ENCODE data around the gene SRRD. TPM values are rescaled to one million over a fixed set of nuclear protein-coding genes. Genes with fewer than 3 reads are reported as not detected.

The SRRD gene
- total RNA-seq, 2 experiments from 2014 or later = 23.1 to 33.0 TPM

- no peak for DNase-seq (ENCODE audit: low spot score)
- Histone ChIP-seq H2AFZ (ENCODE audit: low read length) (no peak overlapping the region), H3K79me2 (ENCODE audit: insufficient read depth, low read depth, low read length) (no peaks in the 10 kb centered on the region), H3K36me3 (ENCODE audit: insufficient read depth, low read length) (peaks cover 36% of the 10 kb centered on the region), H3K9me3 (ENCODE audit: low read length) (no peaks in the 10 kb centered on the region), H3K4me3 (ENCODE audit: low read depth, low read length, poor library complexity, severe bottlenecking) (no peak overlapping the region), H3K4me2 (ENCODE audit: low read length) (no peak overlapping the region), H3K9me2 (ENCODE audit: insufficient read depth, low read length) (no peaks in the 10 kb centered on the region), H3K27ac (ENCODE audit: low read depth, low read length, poor library complexity, severe bottlenecking) (no peak overlapping the region), H4K20me1 (ENCODE audit: insufficient read depth, low read length) (no peaks in the 10 kb centered on the region), H3K4me1 (ENCODE audit: insufficient read depth, low read length, poor library complexity, severe bottlenecking) (no peaks in the 10 kb centered on the region)
- TF ChIP-seq EZH2phosphoT487 (IDR thresholded peaks at IDR 0.05; ENCODE audit: borderline replicate concordance, low read depth, low read length) (no peak), CTCF (conservative IDR thresholded peaks at IDR 0.05; ENCODE audit: low read length) (no peak)
- ChIA-PET POLR2A (interaction anchor here (0.7 to 1.1 kb wide), 2 partner anchors 18 to 32 kb away, joined by 3 read pairs; no protein-coding TSS in a partner anchor), CTCF (ENCODE audit: unreplicated experiment) (interaction anchor here (0.5 kb wide), 1 partner anchor 18 kb away, joined by 5 read pairs; no protein-coding TSS in a partner anchor)
- intact Hi-C loops (cut with micrococcal nuclease; ENCODE audit: unreplicated experiment) = no loop called here
- no TSS peak for BruUV-seq (replicated peaks)
Observed at GRCh38 chr22:26448334-26448733, 35.3 kb upstream of the SRRD start.

- Histone ChIP-seq H3K36me3 (ENCODE audit: insufficient read depth, low read length) (peaks cover 42% of the 10 kb centered on the region), H3K9me2 (ENCODE audit: insufficient read depth, low read length) (no peaks in the 10 kb centered on the region), H3K9me3 (ENCODE audit: low read length) (no peaks in the 10 kb centered on the region), H3K79me2 (ENCODE audit: insufficient read depth, low read depth, low read length) (no peaks in the 10 kb centered on the region), H2AFZ (ENCODE audit: low read length) (no peak overlapping the region), H3K4me3 (ENCODE audit: low read depth, low read length, poor library complexity, severe bottlenecking) (no peak overlapping the region), H3K4me1 (ENCODE audit: insufficient read depth, low read length, poor library complexity, severe bottlenecking) (no peaks in the 10 kb centered on the region), H3K4me2 (ENCODE audit: low read length) (no peak overlapping the region), H3K27ac (ENCODE audit: low read depth, low read length, poor library complexity, severe bottlenecking) (no peak overlapping the region), H4K20me1 (ENCODE audit: insufficient read depth, low read length) (no peaks in the 10 kb centered on the region)
- intact Hi-C loops (cut with micrococcal nuclease; ENCODE audit: unreplicated experiment) = no loop called here
- no peak for TF ChIP-seq EZH2phosphoT487 (IDR thresholded peaks at IDR 0.05; ENCODE audit: borderline replicate concordance, low read depth, low read length)
- TF ChIP-seq CTCF (conservative IDR thresholded peaks at IDR 0.05; ENCODE audit: low read length) = no peak
- POLR2A ChIA-PET = interaction anchor here (0.7 to 1.1 kb wide), 2 partner anchors 19 to 32 kb away, joined by 3 read pairs; no protein-coding TSS in a partner anchor
- BruUV-seq (replicated peaks) = no TSS peak
- no peak for DNase-seq (ENCODE audit: low spot score)
- CTCF ChIA-PET (ENCODE audit: unreplicated experiment) = interaction anchor here (0.5 kb wide), 1 partner anchor 19 kb away, joined by 5 read pairs; no protein-coding TSS in a partner anchor
Observed at GRCh38 chr22:26448941-26449340, 34.7 kb upstream of the SRRD start.

- ChIA-PET CTCF (ENCODE audit: unreplicated experiment) (no interaction called here), POLR2A (no interaction called here)
- no peak for DNase-seq (ENCODE audit: low spot score)
- BruUV-seq (replicated peaks) = no TSS peak
- Histone ChIP-seq H3K4me3 (ENCODE audit: low read depth, low read length, poor library complexity, severe bottlenecking) (no peak overlapping the region), H3K4me1 (ENCODE audit: insufficient read depth, low read length, poor library complexity, severe bottlenecking) (no peaks in the 10 kb centered on the region), H3K9me3 (ENCODE audit: low read length) (no peaks in the 10 kb centered on the region), H3K27ac (ENCODE audit: low read depth, low read length, poor library complexity, severe bottlenecking) (no peak overlapping the region), H3K4me2 (ENCODE audit: low read length) (no peak overlapping the region), H3K9me2 (ENCODE audit: insufficient read depth, low read length) (no peaks in the 10 kb centered on the region), H3K79me2 (ENCODE audit: insufficient read depth, low read depth, low read length) (no peaks in the 10 kb centered on the region), H3K36me3 (ENCODE audit: insufficient read depth, low read length) (peaks cover 50% of the 10 kb centered on the region), H4K20me1 (ENCODE audit: insufficient read depth, low read length) (no peaks in the 10 kb centered on the region), H2AFZ (ENCODE audit: low read length) (no peak overlapping the region)
- TF ChIP-seq CTCF (conservative IDR thresholded peaks at IDR 0.05; ENCODE audit: low read length) (no peak), EZH2phosphoT487 (IDR thresholded peaks at IDR 0.05; ENCODE audit: borderline replicate concordance, low read depth, low read length) (no peak)
- intact Hi-C loops (cut with micrococcal nuclease; ENCODE audit: unreplicated experiment) = no loop called here
Observed at GRCh38 chr22:26450453-26451185, 33.1 kb upstream of the SRRD start.

All from OCI-LY7 (cell line).